Tongue (tissue), 2 donors: Measurements from ENCODE around the gene PAN3. TPM values are rescaled to one million over a fixed set of nuclear protein-coding genes. Genes with fewer than 3 reads are reported as not detected.
"Not testable (repeated sequence)": the region's sequence is repeated elsewhere in the genome, so short reads cannot be mapped to it uniquely, and the experiment has no call there.

Source experiments
- DNase-seq: peaks from one replicate; pipeline ENCODE4 v3.0.0-alpha.2; 2015
- total RNA-seq: library from RNA; depleted of rRNA; stranded (reverse); fragments of >200 nt; gene quantifications from one replicate; pipeline ENCODE4 v1.2.3, GENCODE V29; 2014

The PAN3 gene
- total RNA-seq, 1 donor from 2014 or later, result 44.2 TPM

DNA sequence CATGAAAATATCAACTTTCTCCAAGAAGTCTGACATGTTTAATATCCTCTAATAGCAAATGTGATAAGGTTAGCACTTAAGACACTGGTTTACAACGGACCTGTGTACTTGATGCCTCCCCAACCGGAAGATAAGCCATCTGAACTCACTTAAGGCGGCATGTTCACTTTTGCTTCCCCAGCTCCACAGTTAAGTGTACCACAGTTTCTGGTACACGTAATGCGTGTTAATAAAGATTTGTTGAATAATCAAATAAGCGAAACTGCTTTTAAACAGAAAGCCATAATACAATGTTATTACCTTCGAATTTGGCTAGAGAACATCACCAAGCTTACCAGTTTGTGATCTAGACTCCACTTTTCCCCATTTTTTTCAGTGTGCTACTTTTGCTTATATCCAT lies 1.4 kb upstream of the PAN3 start:
- DNase-seq, result no peak

- peak; percentile 60 for DNase-seq
Observed at GRCh38 chr13:28137596-28137995, 749 bp upstream of the PAN3 start.

DNA sequence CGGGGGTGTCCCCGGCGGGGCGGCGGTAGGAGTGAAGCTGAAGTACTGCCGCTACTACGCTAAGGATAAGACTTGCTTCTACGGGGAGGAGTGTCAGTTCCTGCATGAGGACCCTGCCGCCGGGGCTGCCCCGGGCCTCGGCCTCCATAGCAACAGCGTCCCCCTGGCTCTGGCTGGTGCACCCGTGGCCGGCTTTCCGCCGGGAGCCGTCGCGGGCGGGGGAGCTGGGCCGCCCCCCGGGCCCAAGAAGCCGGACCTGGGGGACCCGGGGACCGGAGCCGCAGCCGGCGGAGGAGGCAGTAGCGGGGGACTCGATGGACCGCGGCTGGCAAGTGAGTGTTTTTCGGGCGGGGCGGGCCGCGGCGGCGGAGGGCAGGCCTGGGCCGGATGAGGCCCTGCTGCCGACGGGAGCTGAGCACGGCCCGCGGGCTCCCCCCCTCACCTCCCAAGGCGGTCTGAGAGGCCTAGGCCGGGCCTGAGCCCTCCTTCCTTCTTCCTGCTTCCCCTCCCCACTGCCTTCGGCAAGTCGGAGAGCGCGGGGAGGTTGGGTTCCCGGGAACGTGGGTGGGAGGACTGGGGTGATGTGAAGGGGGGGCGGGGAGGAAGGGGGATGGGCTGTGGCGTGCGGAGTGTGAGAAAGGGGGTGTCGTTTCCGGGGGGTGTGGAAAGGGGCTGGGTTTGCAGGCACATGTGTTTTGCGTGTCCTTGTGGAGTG lies 568 bp downstream of the PAN3 start:
- peak; percentile 95 for DNase-seq

DNA sequence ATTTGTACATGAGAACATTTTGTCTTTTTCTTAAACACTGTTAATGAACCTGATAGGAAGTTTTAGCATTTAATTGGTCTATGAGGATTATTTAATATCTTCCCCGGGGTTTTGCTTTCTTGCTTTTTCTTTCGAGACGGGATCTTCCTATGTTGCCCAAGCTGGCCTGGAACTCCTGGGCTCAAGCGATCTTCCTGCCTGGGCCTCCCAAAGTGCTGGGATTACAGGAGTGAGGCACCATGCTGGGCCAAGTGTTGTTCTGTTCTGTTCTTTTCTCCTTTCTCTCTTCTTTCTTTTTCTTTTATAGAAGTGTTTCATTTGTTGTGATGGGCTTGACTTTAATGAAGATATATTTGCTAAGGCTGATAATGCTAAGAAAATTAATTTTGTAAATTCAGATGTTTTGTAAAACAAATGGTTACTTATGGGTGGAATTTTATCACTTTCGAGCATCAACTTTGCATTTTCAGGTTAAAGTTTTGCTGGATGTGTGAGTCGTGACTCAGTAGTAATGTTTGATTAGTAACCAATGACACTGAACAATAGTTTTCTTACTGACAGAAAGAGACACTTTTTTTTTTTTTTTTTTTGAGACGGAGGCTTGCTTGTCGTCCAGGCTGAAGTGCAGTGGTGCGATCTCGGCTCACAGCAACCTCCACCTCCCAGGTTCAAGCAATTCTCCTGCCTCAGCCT lies 2.2 kb downstream of the PAN3 start:
- DNase-seq, result no peak

DNA sequence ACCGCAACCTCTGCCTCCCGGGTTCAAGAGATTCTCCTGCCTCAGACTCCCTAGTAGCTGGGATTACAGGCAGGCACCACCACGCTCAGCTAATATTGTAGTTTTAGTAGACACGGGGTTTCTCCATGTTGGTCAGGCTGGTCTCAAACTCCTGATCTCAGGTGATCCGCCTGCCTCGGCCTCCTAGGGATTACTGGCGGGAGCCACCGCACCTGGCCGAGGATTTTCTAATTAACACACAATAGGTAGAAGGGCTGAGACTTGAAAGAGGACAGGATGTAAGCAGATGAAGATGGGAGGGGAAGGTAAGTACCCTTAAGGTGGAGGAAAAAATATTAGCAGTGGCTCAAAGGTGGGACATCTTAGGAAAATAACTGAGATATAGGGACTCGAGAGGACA lies 3.2 kb downstream of the PAN3 start:
- DNase-seq, result not testable (repeated sequence)

DNA sequence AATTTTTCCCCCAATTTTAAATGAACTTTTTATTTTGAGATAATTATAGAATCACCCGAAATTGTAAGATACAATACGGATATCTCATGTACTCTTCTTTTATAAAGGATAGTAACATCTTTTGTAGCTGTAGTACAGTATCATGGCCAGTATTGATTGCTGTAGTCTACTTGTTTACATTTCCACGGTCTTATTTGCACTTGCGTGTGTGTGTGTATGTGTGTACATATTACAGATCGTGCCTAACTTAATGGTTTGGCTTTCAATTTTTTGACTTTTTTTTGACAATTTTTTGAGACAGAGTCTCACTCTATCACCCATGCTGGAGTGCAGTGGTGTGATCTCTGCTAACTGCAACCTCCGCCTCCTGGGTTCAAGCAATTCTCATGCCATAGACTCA lies 6.7 kb downstream of the PAN3 start:
- no peak for DNase-seq

DNA sequence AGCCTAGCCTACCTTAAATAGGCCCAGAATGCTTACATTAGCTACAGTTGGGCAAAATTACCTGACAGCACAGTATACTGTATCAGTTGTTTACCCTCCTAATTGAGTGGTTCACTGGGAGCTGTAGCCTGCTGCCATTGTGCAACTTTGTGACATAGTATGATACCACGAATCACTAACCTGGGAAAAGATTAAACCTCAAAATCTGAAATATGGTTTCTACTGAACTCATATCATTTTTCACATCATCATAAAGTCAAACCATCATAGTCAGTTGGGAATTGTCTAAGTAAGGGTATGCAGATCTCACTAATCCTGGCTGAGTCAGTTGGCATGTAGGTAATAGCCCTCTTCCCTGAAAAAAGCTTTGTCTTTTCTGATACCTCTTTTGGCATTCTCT lies 9.2 kb downstream of the PAN3 start:
- DNase-seq, result no peak

GRCh38 chr13:28159057-28159456 lies 20.7 kb downstream of the PAN3 start:
- no peak for DNase-seq

DNA sequence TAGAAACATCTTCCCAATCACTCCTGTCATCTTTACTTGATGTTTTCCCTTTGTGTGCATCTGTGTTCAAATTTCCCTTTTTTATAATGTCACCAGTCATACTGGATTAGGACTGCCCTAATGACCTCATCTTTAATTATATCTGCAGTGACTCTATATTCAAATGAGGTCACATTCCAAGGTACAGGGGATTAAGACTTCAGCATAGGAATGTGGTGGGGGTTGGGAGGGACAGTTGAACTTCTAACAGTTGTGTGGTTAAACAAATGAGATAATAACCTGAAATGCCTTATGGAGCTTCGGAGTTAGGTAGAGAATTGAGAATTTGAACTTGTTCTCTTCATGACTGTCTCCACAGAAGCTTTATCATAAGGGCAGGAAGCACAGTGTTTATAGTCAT lies 23.0 kb downstream of the PAN3 start:
- DNase-seq, result peak; percentile 41

DNA sequence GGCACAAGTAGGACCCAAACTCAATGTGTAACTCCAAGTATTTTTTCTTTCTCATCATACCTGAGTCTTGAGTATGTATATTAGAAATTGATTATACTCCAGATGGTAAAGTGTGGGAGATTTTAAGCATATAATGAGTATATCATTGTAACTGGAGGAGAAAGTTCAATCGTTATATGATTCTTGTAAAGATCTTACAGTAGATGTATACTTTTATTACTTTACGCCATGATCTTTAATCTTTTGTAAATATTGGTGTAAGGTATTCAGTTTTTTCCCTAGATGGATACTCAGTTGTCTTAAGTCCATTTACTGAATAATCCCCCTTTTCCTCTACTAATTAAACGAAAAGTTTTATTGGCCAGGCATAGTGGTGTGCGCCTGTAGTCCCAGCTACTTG lies 25.2 kb downstream of the PAN3 start:
- DNase-seq, result no peak

DNA sequence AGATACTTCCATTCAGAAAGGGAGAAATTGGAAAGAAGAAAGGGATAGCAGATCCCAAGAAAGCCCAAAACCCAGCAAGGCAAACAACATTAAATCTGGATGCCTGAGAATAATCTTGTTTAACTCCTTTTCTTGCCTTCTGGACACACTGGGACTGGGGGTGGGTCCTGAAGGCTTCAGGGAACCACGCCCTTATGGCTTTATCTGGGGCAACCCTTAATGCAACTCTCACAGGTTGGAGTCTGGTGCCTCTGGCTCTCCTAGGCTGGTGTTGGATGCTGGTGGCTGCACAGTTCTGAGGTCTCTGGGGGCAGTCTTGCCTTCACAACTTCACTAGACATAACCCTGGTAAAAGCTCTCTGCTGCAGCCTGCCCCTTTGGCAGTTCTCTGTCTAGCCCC lies 27.9 kb downstream of the PAN3 start:
- DNase-seq, result no peak

DNA sequence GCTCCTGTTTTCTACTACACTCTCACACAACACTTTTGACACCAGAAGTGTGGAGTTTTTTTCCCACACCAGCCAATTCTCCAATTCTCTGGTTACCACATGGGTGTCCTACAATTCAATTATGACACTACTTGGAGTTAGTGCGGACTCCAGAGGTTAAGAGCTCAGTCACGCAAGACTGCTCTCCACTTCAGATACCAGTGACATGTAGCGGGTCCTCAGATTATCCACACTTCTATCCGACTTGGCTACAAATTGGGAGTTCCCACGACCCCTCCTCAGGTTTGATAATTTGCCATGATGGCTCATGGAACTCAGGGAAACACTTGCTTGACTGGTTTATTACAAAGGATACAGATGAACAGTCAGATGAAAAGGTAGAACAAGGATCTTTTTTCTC lies 32.9 kb downstream of the PAN3 start:
- no peak for DNase-seq

DNA sequence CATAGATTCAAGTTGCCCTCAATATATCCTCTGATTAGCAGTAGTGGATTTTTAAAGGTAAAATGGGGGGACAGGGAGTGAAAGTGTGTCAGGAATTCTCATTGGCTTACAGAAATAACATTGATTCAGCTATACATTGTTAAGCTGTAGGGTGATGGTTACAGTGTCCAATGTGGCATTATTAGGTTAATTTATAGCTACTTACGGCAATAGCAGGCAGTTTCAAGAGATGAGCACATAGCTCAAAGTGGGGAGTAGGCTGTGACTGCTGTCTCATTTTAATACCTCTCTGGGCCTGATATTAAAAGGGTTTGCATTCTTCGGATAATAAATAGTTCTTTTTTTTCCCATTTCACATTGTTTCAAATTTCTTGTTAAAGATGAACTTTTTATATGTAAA lies 34.6 kb downstream of the PAN3 start:
- no peak for DNase-seq

DNA sequence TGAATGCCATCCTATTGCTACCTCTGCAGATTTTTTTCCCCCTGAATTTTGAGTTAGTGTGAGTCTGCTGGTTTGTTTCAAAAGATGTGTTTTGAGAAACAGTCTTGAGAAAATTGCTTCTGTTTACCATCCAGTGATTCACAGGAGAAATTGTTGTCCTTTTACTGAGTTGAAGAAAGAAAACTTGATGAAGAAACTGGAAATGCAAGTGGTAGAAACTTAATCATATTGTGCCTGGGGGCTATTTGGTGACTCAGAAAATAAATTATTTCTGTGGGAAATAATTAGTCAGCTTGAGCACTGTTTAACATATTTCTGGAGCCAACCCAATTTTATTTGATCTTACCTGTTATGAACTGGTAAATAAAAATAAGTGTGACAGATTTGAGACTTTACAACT lies 35.4 kb downstream of the PAN3 start:
- no peak for DNase-seq

- DNase-seq, result no peak
Observed at GRCh38 chr13:28177327-28177726, 39.0 kb downstream of the PAN3 start.

GRCh38 chr13:28177877-28178276 lies 39.5 kb downstream of the PAN3 start:
- DNase-seq, result no peak

DNA sequence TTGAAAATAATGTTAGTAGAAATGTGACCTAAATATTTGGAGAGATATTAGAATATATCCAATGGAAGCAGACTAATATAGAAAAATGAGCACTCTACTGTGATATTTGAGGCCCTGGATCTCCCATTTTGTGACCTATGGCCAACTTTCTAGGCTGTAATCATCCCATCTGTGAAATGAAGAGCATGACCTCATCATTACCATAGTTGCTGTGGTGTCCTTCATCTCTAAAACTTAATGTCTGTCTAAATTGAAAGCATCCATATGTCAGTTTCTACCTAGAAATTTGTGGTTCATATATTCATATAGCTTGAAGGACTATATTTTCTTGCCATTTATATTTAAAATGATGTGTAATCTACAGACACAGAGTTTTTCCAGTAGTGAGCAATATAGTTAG lies 41.6 kb downstream of the PAN3 start:
- DNase-seq, result no peak

- DNase-seq, result no peak
Observed at GRCh38 chr13:28181413-28181812, 43.1 kb downstream of the PAN3 start.

- DNase-seq, result no peak
Observed at GRCh38 chr13:28185256-28185655, 46.9 kb downstream of the PAN3 start.

- DNase-seq, result no peak
Observed at GRCh38 chr13:28199089-28199488, 60.7 kb downstream of the PAN3 start.

DNA sequence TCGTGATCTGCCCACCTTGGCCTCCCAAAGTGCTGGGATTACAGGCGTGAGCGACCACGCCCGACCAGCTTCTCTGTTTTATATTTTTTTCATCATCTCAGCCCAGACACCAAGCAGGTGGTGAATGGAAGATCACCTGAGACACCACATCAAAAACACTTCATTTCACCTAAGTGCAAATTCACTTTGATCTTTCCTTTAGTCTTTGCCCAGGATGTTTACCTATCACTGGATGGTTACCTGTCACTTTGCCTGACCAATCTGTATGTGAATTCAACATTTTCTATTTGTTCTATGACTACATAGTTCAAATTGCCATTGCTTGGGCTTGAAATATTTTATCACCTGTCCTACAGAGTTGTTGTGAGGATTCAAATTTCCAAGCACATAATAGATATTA lies 65.7 kb downstream of the PAN3 start:
- DNase-seq, result no peak

GRCh38 chr13:28204690-28205443 lies 66.5 kb downstream of the PAN3 start:
- no peak for DNase-seq

DNA sequence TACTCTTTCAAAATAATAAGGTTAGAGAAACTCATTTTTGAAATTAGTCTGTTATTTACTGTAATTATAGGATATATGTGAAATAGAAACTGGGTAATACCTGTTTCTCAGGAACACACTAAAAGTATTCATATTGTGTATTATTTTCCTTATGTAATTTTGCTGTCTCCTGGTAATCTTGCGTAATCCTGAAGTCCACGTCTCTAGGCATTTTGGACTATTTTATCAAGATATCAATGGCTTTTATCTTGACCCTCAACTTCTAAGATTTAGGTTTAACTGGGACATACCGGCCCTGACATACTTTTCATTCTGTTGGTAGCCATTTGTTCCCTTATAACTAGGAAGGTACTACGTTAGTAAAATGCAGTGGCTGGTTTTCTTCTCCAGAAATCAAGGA lies 80.3 kb downstream of the PAN3 start:
- no peak for DNase-seq
